ENCODE measurements around the gene CACNA1C. TPM values are rescaled to one million over a fixed set of nuclear protein-coding genes. Genes with fewer than 3 reads are reported as not detected.
A peak's percentile ranks its signal among the peaks of the same experiment; 100 is the strongest.

Gene CACNA1C
- total and polyA plus RNA-seq, 2 donors: 0.71 TPM

- no peaks in the 10 kb centered on the region for H3K36me3 ChIP-seq (ENCODE audit: control insufficient read depth in 2 of 2, insufficient read depth in 2 of 2, low read length in 1 of 2)
- H3K4me3 ChIP-seq (ENCODE audit: low read length in 2 of 2): no peak overlapping the region
- peaks cover 0 to 2% of the 10 kb centered on the region in 2 donors for H3K4me1 ChIP-seq (ENCODE audit: control insufficient read depth in 2 of 2, insufficient read depth in 2 of 2, low read length in 2 of 2)
- no peak overlapping the region for H3K27ac ChIP-seq (ENCODE audit: low read depth in 1 of 2, low read length in 1 of 2)
- peaks cover 0 to 17% of the 10 kb centered on the region in 2 donors for H3K27me3 ChIP-seq (ENCODE audit: control insufficient read depth in 2 of 2, insufficient read depth in 1 of 2, low read length in 1 of 2)
- no peak for DNase-seq (ENCODE audit: low read depth in 6 of 9, low spot score in 9 of 9)
- WGBS: 86% methylated on average over 9 of the region's 9 CpGs
- H3K9me3 ChIP-seq (ENCODE audit: control insufficient read depth in 2 of 2, insufficient read depth in 1 of 2, low read length in 1 of 2): no peaks in the 10 kb centered on the region
Measured at GRCh38 chr12:2582631-2583030, 529.8 kb downstream of the CACNA1C start.

DNA sequence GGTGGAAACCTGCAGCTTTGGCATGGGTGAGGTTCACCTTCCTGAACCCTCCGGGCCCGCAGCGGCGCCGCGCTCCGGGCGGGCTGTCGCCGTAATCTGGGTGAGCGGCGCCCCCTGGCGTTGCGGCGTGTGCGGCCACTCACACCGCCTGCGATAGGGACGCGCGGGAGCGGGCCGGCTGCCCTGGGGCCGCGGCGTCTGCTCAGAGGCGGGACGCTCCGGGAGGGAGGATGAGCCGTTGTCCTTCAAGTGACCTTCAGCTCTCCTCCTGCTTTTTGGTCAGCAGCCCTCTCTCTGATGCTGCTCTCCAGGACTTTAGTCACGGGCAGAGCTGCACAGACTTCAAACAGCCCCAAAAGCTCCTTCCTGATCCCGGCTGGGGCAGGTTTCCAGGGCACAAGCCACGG, 530.3 kb downstream of the CACNA1C start:
- peaks cover 0 to 17% of the 10 kb centered on the region in 2 donors for H3K27me3 ChIP-seq (ENCODE audit: control insufficient read depth in 2 of 2, insufficient read depth in 1 of 2, low read length in 1 of 2)
- H3K9me3 ChIP-seq (ENCODE audit: control insufficient read depth in 2 of 2, insufficient read depth in 1 of 2, low read length in 1 of 2): no peaks in the 10 kb centered on the region
- 5% methylated on average over 33 of the region's 33 CpGs for WGBS
- no peak overlapping the region for H3K27ac ChIP-seq (ENCODE audit: low read depth in 1 of 2, low read length in 1 of 2)
- H3K36me3 ChIP-seq (ENCODE audit: control insufficient read depth in 2 of 2, insufficient read depth in 2 of 2, low read length in 1 of 2): no peaks in the 10 kb centered on the region
- H3K4me1 ChIP-seq (ENCODE audit: control insufficient read depth in 2 of 2, insufficient read depth in 2 of 2, low read length in 2 of 2): peaks cover 0 to 2% of the 10 kb centered on the region in 2 donors
- no peak overlapping the region for H3K4me3 ChIP-seq (ENCODE audit: low read length in 2 of 2)
- peak; percentile 3 to 74 (median 49) for DNase-seq (ENCODE audit: low read depth in 6 of 9, low spot score in 9 of 9)

GRCh38 chr12:2583642-2584401, 531.0 kb downstream of the CACNA1C start:
- H3K27ac ChIP-seq (ENCODE audit: low read depth in 1 of 2, low read length in 1 of 2): no peak overlapping the region
- peaks cover 0 to 17% of the 10 kb centered on the region in 2 donors for H3K27me3 ChIP-seq (ENCODE audit: control insufficient read depth in 2 of 2, insufficient read depth in 1 of 2, low read length in 1 of 2)
- WGBS: 92% methylated on average over 9 of the region's 9 CpGs
- DNase-seq (ENCODE audit: low read depth in 6 of 9, low spot score in 9 of 9): no peak
- H3K36me3 ChIP-seq (ENCODE audit: control insufficient read depth in 2 of 2, insufficient read depth in 2 of 2, low read length in 1 of 2): no peaks in the 10 kb centered on the region
- peaks cover 0 to 2% of the 10 kb centered on the region in 2 donors for H3K4me1 ChIP-seq (ENCODE audit: control insufficient read depth in 2 of 2, insufficient read depth in 2 of 2, low read length in 2 of 2)
- no peaks in the 10 kb centered on the region for H3K9me3 ChIP-seq (ENCODE audit: control insufficient read depth in 2 of 2, insufficient read depth in 1 of 2, low read length in 1 of 2)
- no peak overlapping the region for H3K4me3 ChIP-seq (ENCODE audit: low read length in 2 of 2)

DNA sequence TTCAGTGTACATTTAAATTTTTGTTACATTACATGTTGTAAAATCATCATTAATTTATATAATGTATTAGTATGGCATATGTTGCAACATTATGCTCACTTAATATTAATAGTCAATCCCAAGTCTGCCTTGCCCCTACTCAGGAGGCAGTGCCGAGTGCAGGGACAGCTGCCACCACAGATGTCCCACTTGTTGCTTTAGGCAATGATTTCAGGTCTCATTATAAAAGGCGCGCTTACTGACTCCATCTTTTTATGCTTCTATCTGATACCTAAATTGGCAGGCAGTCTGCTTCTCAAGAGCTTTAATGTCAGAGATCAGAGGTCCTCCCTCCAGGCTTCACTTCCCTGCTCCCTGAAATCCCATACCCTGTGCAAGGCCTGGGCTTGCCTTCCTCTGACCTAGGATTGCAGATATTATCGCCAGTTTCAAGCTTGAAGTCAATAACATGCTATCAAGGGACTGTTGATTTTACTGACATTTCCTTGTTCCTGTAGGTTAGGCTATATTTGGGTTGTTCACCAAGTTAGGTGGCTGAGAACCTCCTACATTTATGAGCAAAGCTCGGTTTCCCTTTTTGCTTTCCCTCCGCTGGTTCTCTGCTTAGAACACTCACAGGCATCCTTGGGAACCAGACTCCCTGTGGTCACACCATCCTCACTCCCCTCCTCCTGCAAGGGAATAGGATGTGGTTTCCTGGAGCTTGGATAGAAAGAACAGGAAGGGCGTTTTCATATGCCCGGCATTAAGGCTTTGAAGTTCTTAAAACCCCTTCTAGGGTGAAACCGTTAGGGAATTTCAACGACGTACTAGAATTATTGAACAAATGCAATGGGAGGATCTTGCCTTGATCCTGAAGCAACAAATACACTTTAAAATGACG, 533.6 kb downstream of the CACNA1C start:
- H3K9me3 ChIP-seq (ENCODE audit: control insufficient read depth in 2 of 2, insufficient read depth in 1 of 2, low read length in 1 of 2): no peaks in the 10 kb centered on the region
- no peak for DNase-seq (ENCODE audit: low read depth in 6 of 9, low spot score in 9 of 9)
- H3K27me3 ChIP-seq (ENCODE audit: control insufficient read depth in 2 of 2, insufficient read depth in 1 of 2, low read length in 1 of 2): peaks cover 0 to 17% of the 10 kb centered on the region in 2 donors
- H3K4me3 ChIP-seq (ENCODE audit: low read length in 2 of 2): no peak overlapping the region
- 86% methylated on average over 12 of the region's 12 CpGs for WGBS
- H3K27ac ChIP-seq (ENCODE audit: low read depth in 1 of 2, low read length in 1 of 2): no peak overlapping the region
- peaks cover 0 to 2% of the 10 kb centered on the region in 2 donors for H3K4me1 ChIP-seq (ENCODE audit: control insufficient read depth in 2 of 2, insufficient read depth in 2 of 2, low read length in 2 of 2)
- H3K36me3 ChIP-seq (ENCODE audit: control insufficient read depth in 2 of 2, insufficient read depth in 2 of 2, low read length in 1 of 2): no peaks in the 10 kb centered on the region

DNA sequence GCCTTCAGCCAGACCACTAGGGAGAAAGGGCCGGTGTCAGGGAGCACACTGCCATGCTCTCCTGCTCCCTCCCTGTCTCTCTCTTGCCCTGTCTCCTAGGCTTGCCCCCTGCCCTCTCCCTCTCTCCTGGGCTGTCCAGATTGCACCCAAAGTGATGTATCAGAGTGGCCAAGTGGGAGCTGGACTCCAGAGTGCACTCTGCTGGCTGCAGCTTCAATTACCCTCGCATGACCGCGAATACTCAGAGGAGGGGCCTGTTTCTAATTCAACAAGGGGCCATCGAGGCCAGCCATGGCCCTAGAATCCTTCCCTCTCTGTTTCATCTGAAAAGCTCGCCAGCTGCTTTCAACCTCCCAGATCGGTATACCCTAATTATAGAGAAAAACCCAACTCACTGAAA, 535.6 kb downstream of the CACNA1C start:
- DNase-seq (ENCODE audit: low read depth in 6 of 9, low spot score in 9 of 9): no peak
- peaks cover 0 to 2% of the 10 kb centered on the region in 2 donors for H3K4me1 ChIP-seq (ENCODE audit: control insufficient read depth in 2 of 2, insufficient read depth in 2 of 2, low read length in 2 of 2)
- peaks cover 0 to 10% of the 10 kb centered on the region in 2 donors for H3K27me3 ChIP-seq (ENCODE audit: control insufficient read depth in 2 of 2, insufficient read depth in 1 of 2, low read length in 1 of 2)
- no peak overlapping the region for H3K4me3 ChIP-seq (ENCODE audit: low read length in 2 of 2)
- no peaks in the 10 kb centered on the region for H3K9me3 ChIP-seq (ENCODE audit: control insufficient read depth in 2 of 2, insufficient read depth in 1 of 2, low read length in 1 of 2)
- H3K27ac ChIP-seq (ENCODE audit: low read depth in 1 of 2, low read length in 1 of 2): no peak overlapping the region
- no peaks in the 10 kb centered on the region for H3K36me3 ChIP-seq (ENCODE audit: control insufficient read depth in 2 of 2, insufficient read depth in 2 of 2, low read length in 1 of 2)
- whole genome bisulfite sequencing: 95% methylated on average over 7 of the region's 7 CpGs

DNA sequence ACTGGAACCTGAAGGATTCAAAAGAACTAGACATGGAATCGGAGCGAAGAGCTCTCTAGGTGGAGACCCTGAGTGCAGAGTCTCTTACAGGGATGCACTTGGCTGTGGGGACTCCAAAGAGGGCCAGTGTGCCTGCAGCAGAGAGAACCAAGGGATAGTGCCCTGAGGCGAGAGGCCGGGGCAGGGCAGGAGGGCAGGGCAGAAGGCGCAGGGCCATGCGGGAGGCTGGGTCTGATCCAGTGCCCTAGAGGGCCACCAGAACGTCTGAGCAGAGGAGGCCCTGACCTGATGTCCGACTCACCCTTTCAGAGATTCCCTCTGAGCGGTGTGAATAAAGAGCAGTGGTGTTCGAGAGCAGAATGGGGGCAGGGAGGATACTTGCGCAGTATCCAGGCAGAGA, 536.6 kb downstream of the CACNA1C start:
- WGBS: 98% methylated on average over 11 of the region's 11 CpGs
- DNase-seq (ENCODE audit: low read depth in 6 of 9, low spot score in 9 of 9): no peak

DNA sequence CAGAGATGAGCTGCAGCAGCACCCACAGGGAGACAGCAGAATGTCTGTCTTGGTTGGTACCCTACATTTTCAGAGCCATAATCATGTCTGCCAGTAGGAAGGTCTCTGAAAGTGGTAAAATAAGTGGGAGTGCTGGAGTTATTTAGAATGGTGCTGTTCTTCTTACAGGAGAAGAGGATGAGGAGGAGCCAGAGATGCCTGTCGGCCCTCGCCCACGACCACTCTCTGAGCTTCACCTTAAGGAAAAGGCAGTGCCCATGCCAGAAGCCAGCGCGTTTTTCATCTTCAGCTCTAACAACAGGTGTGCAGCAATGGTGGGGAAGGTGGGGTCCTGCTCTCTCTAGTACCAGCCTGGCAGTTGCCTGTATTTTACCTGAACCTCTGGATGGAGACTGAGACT, 540.3 kb downstream of the CACNA1C start:
- DNase-seq (ENCODE audit: low read depth in 6 of 9, low spot score in 9 of 9): no peak
- H3K36me3 ChIP-seq (ENCODE audit: control insufficient read depth in 2 of 2, insufficient read depth in 2 of 2, low read length in 1 of 2): no peaks in the 10 kb centered on the region
- 97% methylated on average over 5 of the region's 5 CpGs for WGBS
- peaks cover 0 to under 1% of the 10 kb centered on the region in 2 donors for H3K4me1 ChIP-seq (ENCODE audit: control insufficient read depth in 2 of 2, insufficient read depth in 2 of 2, low read length in 2 of 2)
- H3K9me3 ChIP-seq (ENCODE audit: control insufficient read depth in 2 of 2, insufficient read depth in 1 of 2, low read length in 1 of 2): peaks cover 0 to 2% of the 10 kb centered on the region in 2 donors
- no peak overlapping the region for H3K4me3 ChIP-seq (ENCODE audit: low read length in 2 of 2)
- H3K27ac ChIP-seq (ENCODE audit: low read depth in 1 of 2, low read length in 1 of 2): no peak overlapping the region
- H3K27me3 ChIP-seq (ENCODE audit: control insufficient read depth in 2 of 2, insufficient read depth in 1 of 2, low read length in 1 of 2): no peaks in the 10 kb centered on the region

More for the DNA sequence above, 536.6 kb downstream of the CACNA1C start:
- H3K4me3 ChIP-seq (ENCODE audit: low read length in 2 of 2): no peak overlapping the region
- no peaks in the 10 kb centered on the region for H3K9me3 ChIP-seq (ENCODE audit: control insufficient read depth in 2 of 2, insufficient read depth in 1 of 2, low read length in 1 of 2)
- peaks cover 0 to 2% of the 10 kb centered on the region in 2 donors for H3K4me1 ChIP-seq (ENCODE audit: control insufficient read depth in 2 of 2, insufficient read depth in 2 of 2, low read length in 2 of 2)
- no peaks in the 10 kb centered on the region for H3K36me3 ChIP-seq (ENCODE audit: control insufficient read depth in 2 of 2, insufficient read depth in 2 of 2, low read length in 1 of 2)
- peaks cover 0 to 2% of the 10 kb centered on the region in 2 donors for H3K27me3 ChIP-seq (ENCODE audit: control insufficient read depth in 2 of 2, insufficient read depth in 1 of 2, low read length in 1 of 2)
- no peak overlapping the region for H3K27ac ChIP-seq (ENCODE audit: low read depth in 1 of 2, low read length in 1 of 2)

GRCh38 chr12:2596441-2596840, 543.7 kb downstream of the CACNA1C start:
- Histone ChIP-seq H3K4me3 (ENCODE audit: low read length in 2 of 2) (no peak overlapping the region), H3K9me3 (ENCODE audit: control insufficient read depth in 2 of 2, insufficient read depth in 1 of 2, low read length in 1 of 2) (peaks cover 0 to 2% of the 10 kb centered on the region in 2 donors), H3K27ac (ENCODE audit: low read depth in 1 of 2, low read length in 1 of 2) (no peak overlapping the region), H3K27me3 (ENCODE audit: control insufficient read depth in 2 of 2, insufficient read depth in 1 of 2, low read length in 1 of 2) (no peaks in the 10 kb centered on the region), H3K4me1 (ENCODE audit: control insufficient read depth in 2 of 2, insufficient read depth in 2 of 2, low read length in 2 of 2) (peaks cover 0 to 5% of the 10 kb centered on the region in 2 donors), H3K36me3 (ENCODE audit: control insufficient read depth in 2 of 2, insufficient read depth in 2 of 2, low read length in 1 of 2) (no peaks in the 10 kb centered on the region)
- no peak for DNase-seq (ENCODE audit: low read depth in 6 of 9, low spot score in 9 of 9)
- WGBS: 97% methylated on average over 6 of the region's 6 CpGs

GRCh38 chr12:2605301-2605700, 552.5 kb downstream of the CACNA1C start:
- Histone ChIP-seq H3K27ac (ENCODE audit: low read depth in 1 of 2, low read length in 1 of 2) (no peak overlapping the region), H3K4me3 (ENCODE audit: low read length in 2 of 2) (no peak overlapping the region), H3K9me3 (ENCODE audit: control insufficient read depth in 2 of 2, insufficient read depth in 1 of 2, low read length in 1 of 2) (no peaks in the 10 kb centered on the region), H3K27me3 (ENCODE audit: control insufficient read depth in 2 of 2, insufficient read depth in 1 of 2, low read length in 1 of 2) (no peaks in the 10 kb centered on the region), H3K36me3 (ENCODE audit: control insufficient read depth in 2 of 2, insufficient read depth in 2 of 2, low read length in 1 of 2) (no peaks in the 10 kb centered on the region), H3K4me1 (ENCODE audit: control insufficient read depth in 2 of 2, insufficient read depth in 2 of 2, low read length in 2 of 2) (no peaks in the 10 kb centered on the region)
- 95% methylated on average over 8 of the region's 8 CpGs for WGBS
- DNase-seq (ENCODE audit: low read depth in 6 of 9, low spot score in 9 of 9): no peak

Measured in thymus (tissue), 11 donors.